ENCODE measurements around the gene ZNF169. TPM values are rescaled to one million over a fixed set of nuclear protein-coding genes. Genes with fewer than 3 reads are reported as not detected.
"Not testable (repeated sequence)": the region's sequence is repeated elsewhere in the genome, so short reads cannot be mapped to it uniquely, and the experiment has no call there.

Gene ZNF169
- total and polyA plus RNA-seq, 2 experiments from 2014 or later, result 3.1 to 7.9 TPM

DNA sequence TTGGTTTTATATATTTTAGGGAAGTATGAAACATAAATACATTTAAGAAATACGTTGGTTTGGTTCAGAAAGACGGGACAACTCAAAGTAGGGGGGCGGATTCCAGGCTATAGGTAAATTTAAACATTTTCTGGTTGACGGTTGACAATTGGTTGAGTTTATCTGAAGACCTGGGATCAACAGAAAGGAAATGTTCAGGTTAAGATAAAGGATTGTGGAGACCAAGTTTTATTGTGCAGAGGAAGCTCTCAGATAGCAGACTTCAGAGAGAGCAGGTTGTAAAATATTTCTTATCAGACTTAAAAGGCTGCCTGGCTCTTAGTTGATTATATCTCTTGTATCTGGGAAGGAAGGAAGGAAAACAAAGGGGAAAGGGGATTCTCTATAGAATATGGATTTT lies 17.9 kb downstream of the ZNF169 start:
- peaks cover 13% of the 10 kb centered on the region for H3K36me3 ChIP-seq (ENCODE audit: insufficient read depth)
- H3K9me3 Mint-ChIP-seq, result peaks cover 24% of the 10 kb centered on the region
- not testable (repeated sequence) for H3K27ac Mint-ChIP-seq; H2AFZ ChIP-seq; H3K27me3 Mint-ChIP-seq (ENCODE audit: insufficient read depth, low read depth, poor library complexity); H3K4me1 ChIP-seq (ENCODE audit: insufficient read depth); H3K9me2 ChIP-seq (ENCODE audit: insufficient read depth); H3K27ac ChIP-seq (ENCODE audit: low read depth); DNase-seq (ENCODE audit: low spot score); H3K4me3 ChIP-seq; H3K27me3 ChIP-seq (ENCODE audit: insufficient read depth); H4K20me1 ChIP-seq (replicated peaks; ENCODE audit: insufficient read depth); ATAC-seq; H3F3A ChIP-seq (replicated peaks; ENCODE audit: low read depth); H3K4me3 Mint-ChIP-seq; H3K4me1 Mint-ChIP-seq; H3K4me2 ChIP-seq
- peaks cover 62% of the 10 kb centered on the region for H3K36me3 Mint-ChIP-seq (ENCODE audit: low read depth)
- H3K79me2 ChIP-seq (replicated peaks; ENCODE audit: insufficient read depth), result peaks cover 15% of the 10 kb centered on the region

DNA sequence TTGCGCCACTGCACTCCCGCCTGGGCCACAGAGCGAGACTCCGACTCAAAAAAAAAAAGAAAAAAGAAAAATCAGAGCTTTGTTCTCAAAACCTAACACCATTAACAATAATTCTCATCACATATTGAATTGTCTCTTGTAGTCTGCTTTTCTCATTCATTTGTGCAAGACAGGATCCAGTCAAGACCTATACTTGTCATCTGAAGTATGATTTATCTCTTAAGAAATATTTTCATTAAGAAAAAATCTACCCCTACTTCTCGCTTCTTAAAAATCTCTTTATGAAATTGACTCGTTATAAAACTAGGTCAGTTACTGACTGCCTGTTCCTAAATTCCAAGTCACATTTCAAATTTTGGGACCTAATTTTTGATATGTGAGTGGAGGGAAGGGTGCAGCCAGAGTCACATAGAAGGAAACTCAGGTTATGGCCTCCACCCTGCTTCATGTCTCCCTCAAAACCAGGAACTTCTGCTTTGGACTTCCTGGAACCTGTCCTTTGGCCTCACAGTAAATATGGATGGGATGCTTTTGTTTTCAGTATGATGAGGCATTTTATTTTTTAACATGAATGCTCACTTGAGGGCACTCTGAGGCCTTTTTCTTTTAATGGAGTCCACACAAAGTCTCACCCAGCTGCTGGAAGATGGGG lies 18.9 kb downstream of the ZNF169 start:
- Mint-ChIP-seq H3K4me1 (peaks cover 4% of the 10 kb centered on the region), H3K9me3 (peaks cover 24% of the 10 kb centered on the region), H3K36me3 (ENCODE audit: low read depth) (peaks cover 66% of the 10 kb centered on the region), H3K27ac (no peak overlapping the region), H3K4me3 (no peak overlapping the region), H3K27me3 (ENCODE audit: insufficient read depth, low read depth, poor library complexity) (no peaks in the 10 kb centered on the region)
- Histone ChIP-seq H2AFZ (no peak overlapping the region), H3K27ac (ENCODE audit: low read depth) (no peak overlapping the region), H3F3A (replicated peaks; ENCODE audit: low read depth) (no peaks in the 10 kb centered on the region), H3K27me3 (ENCODE audit: insufficient read depth) (no peaks in the 10 kb centered on the region), H4K20me1 (replicated peaks; ENCODE audit: insufficient read depth) (no peaks in the 10 kb centered on the region), H3K36me3 (ENCODE audit: insufficient read depth) (peaks cover 13% of the 10 kb centered on the region), H3K4me3 (no peak overlapping the region), H3K4me2 (no peak overlapping the region), H3K79me2 (replicated peaks; ENCODE audit: insufficient read depth) (peaks cover 8% of the 10 kb centered on the region), H3K9me2 (ENCODE audit: insufficient read depth) (no peaks in the 10 kb centered on the region), H3K4me1 (ENCODE audit: insufficient read depth) (0 out of 2 replicates have a peak, but pooled peaks cover 3% of the 10 kb centered on the region)
- DNase-seq (ENCODE audit: low spot score) (no peak), ATAC-seq (no peak)
- TF ChIP-seq STAT1 (IDR thresholded peaks at IDR 0.05; ENCODE audit: unreplicated experiment), result no peak
- TF ChIP-seq JUNB (IDR thresholded peaks at IDR 0.05; ENCODE audit: unreplicated experiment), result no peak
- TF ChIP-seq EZH2 (IDR thresholded peaks at IDR 0.05; ENCODE audit: low read depth, unreplicated experiment), result no peak
- TF ChIP-seq, protein P1, sequence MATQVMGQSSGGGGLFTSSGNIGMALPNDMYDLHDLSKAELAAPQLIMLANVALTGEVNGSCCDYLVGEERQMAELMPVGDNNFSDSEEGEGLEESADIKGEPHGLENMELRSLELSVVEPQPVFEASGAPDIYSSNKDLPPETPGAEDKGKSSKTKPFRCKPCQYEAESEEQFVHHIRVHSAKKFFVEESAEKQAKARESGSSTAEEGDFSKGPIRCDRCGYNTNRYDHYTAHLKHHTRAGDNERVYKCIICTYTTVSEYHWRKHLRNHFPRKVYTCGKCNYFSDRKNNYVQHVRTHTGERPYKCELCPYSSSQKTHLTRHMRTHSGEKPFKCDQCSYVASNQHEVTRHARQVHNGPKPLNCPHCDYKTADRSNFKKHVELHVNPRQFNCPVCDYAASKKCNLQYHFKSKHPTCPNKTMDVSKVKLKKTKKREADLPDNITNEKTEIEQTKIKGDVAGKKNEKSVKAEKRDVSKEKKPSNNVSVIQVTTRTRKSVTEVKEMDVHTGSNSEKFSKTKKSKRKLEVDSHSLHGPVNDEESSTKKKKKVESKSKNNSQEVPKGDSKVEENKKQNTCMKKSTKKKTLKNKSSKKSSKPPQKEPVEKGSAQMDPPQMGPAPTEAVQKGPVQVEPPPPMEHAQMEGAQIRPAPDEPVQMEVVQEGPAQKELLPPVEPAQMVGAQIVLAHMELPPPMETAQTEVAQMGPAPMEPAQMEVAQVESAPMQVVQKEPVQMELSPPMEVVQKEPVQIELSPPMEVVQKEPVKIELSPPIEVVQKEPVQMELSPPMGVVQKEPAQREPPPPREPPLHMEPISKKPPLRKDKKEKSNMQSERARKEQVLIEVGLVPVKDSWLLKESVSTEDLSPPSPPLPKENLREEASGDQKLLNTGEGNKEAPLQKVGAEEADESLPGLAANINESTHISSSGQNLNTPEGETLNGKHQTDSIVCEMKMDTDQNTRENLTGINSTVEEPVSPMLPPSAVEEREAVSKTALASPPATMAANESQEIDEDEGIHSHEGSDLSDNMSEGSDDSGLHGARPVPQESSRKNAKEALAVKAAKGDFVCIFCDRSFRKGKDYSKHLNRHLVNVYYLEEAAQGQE (IDR thresholded peaks at IDR 0.05; ENCODE audit: unreplicated experiment), result no peak
- no peak for TF ChIP-seq EZH2phosphoT487 (IDR thresholded peaks at IDR 0.05; ENCODE audit: unreplicated experiment)
- TF ChIP-seq, protein P2, sequence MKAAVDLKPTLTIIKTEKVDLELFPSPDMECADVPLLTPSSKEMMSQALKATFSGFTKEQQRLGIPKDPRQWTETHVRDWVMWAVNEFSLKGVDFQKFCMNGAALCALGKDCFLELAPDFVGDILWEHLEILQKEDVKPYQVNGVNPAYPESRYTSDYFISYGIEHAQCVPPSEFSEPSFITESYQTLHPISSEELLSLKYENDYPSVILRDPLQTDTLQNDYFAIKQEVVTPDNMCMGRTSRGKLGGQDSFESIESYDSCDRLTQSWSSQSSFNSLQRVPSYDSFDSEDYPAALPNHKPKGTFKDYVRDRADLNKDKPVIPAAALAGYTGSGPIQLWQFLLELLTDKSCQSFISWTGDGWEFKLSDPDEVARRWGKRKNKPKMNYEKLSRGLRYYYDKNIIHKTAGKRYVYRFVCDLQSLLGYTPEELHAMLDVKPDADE (IDR thresholded peaks at IDR 0.05), result no peak
- TF ChIP-seq POLR2AphosphoS5 (IDR thresholded peaks at IDR 0.05; ENCODE audit: low read depth), result no peak
- TF ChIP-seq, protein P3, sequence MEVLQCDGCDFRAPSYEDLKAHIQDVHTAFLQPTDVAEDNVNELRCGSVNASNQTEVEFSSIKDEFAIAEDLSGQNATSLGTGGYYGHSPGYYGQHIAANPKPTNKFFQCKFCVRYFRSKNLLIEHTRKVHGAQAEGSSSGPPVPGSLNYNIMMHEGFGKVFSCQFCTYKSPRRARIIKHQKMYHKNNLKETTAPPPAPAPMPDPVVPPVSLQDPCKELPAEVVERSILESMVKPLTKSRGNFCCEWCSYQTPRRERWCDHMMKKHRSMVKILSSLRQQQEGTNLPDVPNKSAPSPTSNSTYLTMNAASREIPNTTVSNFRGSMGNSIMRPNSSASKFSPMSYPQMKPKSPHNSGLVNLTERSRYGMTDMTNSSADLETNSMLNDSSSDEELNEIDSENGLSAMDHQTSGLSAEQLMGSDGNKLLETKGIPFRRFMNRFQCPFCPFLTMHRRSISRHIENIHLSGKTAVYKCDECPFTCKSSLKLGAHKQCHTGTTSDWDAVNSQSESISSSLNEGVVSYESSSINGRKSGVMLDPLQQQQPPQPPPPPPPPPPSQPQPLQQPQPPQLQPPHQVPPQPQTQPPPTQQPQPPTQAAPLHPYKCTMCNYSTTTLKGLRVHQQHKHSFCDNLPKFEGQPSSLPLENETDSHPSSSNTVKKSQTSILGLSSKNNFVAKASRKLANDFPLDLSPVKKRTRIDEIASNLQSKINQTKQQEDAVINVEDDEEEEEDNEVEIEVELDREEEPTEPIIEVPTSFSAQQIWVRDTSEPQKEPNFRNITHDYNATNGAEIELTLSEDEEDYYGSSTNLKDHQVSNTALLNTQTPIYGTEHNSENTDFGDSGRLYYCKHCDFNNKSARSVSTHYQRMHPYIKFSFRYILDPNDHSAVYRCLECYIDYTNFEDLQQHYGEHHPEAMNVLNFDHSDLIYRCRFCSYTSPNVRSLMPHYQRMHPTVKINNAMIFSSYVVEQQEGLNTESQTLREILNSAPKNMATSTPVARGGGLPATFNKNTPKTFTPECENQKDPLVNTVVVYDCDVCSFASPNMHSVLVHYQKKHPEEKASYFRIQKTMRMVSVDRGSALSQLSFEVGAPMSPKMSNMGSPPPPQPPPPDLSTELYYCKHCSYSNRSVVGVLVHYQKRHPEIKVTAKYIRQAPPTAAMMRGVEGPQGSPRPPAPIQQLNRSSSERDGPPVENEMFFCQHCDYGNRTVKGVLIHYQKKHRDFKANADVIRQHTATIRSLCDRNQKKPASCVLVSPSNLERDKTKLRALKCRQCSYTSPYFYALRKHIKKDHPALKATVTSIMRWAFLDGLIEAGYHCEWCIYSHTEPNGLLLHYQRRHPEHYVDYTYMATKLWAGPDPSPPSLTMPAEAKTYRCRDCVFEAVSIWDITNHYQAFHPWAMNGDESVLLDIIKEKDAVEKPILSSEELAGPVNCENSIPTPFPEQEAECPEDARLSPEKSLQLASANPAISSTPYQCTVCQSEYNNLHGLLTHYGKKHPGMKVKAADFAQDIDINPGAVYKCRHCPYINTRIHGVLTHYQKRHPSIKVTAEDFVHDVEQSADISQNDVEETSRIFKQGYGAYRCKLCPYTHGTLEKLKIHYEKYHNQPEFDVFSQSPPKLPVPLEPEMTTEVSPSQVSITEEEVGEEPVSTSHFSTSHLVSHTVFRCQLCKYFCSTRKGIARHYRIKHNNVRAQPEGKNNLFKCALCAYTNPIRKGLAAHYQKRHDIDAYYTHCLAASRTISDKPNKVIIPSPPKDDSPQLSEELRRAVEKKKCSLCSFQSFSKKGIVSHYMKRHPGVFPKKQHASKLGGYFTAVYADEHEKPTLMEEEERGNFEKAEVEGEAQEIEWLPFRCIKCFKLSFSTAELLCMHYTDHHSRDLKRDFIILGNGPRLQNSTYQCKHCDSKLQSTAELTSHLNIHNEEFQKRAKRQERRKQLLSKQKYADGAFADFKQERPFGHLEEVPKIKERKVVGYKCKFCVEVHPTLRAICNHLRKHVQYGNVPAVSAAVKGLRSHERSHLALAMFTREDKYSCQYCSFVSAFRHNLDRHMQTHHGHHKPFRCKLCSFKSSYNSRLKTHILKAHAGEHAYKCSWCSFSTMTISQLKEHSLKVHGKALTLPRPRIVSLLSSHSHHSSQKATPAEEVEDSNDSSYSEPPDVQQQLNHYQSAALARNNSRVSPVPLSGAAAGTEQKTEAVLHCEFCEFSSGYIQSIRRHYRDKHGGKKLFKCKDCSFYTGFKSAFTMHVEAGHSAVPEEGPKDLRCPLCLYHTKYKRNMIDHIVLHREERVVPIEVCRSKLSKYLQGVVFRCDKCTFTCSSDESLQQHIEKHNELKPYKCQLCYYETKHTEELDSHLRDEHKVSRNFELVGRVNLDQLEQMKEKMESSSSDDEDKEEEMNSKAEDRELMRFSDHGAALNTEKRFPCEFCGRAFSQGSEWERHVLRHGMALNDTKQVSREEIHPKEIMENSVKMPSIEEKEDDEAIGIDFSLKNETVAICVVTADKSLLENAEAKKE (CRISPR knock-in tag; IDR thresholded peaks at IDR 0.05), result no peak
- no peak for TF ChIP-seq ZNF331 (CRISPR knock-in tag; IDR thresholded peaks at IDR 0.05; ENCODE audit: low read depth)
- TF ChIP-seq CREB1 (CRISPR knock-in tag; IDR thresholded peaks at IDR 0.05; ENCODE audit: low read depth), result no peak
